ENCODE measurements around the gene MS4A7.

DNA sequence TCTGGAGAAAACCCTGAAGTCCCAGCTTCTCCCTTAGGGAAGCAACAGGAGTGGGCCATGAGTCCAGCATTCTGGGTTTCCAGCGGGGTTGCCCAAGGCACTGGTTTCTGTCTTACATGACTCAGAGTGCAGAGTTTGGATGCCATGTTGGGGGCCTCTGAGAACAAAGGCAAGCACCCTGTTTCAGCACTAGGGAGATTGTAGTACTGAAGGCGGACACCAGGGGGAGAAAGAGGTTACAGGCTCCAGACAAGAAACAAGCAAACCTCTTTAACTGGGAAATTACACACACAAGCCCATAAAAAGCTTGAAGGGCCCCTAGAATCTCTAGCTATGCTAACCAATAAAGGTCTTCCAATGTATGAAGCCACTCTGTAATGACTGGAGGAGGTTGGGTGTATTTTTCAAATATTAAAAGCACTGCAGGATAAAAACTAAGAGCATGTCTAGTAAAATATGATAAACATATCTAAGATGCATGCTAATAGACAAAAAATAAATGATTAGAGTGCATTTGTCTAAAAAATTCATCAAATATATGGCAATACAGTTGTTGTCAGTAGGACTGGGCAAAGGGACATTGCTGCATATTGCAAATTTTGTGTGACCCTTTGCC is 44.2 kb upstream of the MS4A7 start:
- TF ChIP-seq CTCF (IDR thresholded peaks at IDR 0.05) (peak in 3 of 4 experiments; percentile 11 to 53 (median 36)), POLR2A (IDR thresholded peaks at IDR 0.05) (no peak), POLR2AphosphoS5 (IDR thresholded peaks at IDR 0.05) (no peak), EP300 (IDR thresholded peaks at IDR 0.05) (no peak)

Measured in gastroesophageal sphincter (tissue), 3 donors.